HG02884 (cell line): ENCODE measurements around the gene PTPN13.
"Not testable (repeated sequence)": the region's sequence is repeated elsewhere in the genome, so short reads cannot be mapped to it uniquely, and the experiment has no call there.

Experiments
- ATAC-seq: cut with Tn5 transposase; IDR thresholded peaks from one replicate; pipeline ENCODE4 v1.9.1; 2021; ENCODE audit warnings: mild to moderate bottlenecking, moderate library complexity; ENCODE audit not compliant: unreplicated experiment

The PTPN13 gene

GRCh38 chr4:86641516-86642090 lies 47.5 kb downstream of the PTPN13 start:
- peak; percentile 60 for ATAC-seq

DNA sequence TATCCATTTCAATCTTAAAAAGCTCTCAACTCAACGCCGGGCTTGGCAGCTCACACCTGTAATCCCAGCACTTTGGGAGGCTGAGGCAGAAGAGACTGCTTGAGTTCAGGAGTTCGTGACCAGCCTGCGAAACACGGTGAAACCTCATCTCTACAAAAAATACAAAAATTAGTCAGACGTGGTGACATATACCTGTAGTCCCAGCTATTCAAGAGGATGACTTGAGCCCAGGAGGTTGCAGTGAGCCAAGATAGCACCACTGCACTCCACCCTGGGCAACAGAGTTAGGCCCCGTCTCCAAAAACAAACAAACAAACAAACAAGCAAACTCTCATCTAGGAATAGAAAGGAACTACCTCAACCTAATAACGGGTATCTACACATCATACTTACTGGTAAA lies 50.8 kb downstream of the PTPN13 start:
- no peak for ATAC-seq

- no peak for ATAC-seq
Observed at GRCh38 chr4:86652332-86652932, 58.3 kb downstream of the PTPN13 start.

GRCh38 chr4:86653237-86653865 lies 59.2 kb downstream of the PTPN13 start:
- no peak for ATAC-seq

GRCh38 chr4:86656781-86657180 lies 62.7 kb downstream of the PTPN13 start:
- not testable (repeated sequence) for ATAC-seq

DNA sequence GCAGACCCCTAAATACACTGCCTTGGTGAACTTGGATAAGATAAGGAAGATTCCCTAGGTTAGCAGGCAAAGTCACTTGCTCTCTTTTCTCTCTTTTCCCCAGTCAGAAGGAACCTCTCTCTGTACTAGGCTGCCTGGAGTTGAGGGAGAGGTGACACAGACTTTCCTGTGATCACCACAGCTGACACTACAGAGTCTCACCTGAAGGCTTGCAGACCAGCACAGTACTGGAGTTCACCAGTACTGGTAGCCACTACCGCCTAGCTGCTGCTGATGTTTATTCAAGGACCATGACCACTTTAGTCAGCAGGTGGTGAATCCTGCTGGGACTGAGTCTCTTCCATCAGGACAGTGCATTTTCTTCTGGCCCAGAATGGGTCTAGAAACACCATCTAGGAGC lies 63.3 kb downstream of the PTPN13 start:
- no peak for ATAC-seq

- ATAC-seq: no peak
Observed at GRCh38 chr4:86657910-86658309, 63.8 kb downstream of the PTPN13 start.

GRCh38 chr4:86660401-86660800 lies 66.3 kb downstream of the PTPN13 start:
- ATAC-seq: no peak

- ATAC-seq: no peak
Observed at GRCh38 chr4:86661006-86661405, 66.9 kb downstream of the PTPN13 start.

GRCh38 chr4:86661418-86661817 lies 67.3 kb downstream of the PTPN13 start:
- ATAC-seq: no peak

DNA sequence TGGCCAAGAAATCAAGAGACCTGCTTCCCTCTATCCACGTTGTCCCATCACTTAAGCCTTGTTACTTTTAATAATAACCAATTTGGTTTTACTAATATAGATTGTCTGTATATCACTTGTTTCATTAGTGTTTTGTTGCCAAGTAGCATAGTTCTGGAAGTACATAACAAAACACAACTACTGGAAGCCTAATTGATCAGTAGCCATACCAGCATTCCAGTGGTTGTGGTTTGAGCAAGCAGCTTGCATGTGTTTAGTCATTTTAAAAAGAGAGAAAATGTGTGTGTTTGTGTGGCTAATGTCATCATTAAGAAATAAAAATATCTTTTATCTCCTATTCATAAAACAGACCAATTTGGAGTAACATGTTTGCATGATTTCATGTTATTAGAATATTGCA lies 70.8 kb downstream of the PTPN13 start:
- ATAC-seq: no peak

DNA sequence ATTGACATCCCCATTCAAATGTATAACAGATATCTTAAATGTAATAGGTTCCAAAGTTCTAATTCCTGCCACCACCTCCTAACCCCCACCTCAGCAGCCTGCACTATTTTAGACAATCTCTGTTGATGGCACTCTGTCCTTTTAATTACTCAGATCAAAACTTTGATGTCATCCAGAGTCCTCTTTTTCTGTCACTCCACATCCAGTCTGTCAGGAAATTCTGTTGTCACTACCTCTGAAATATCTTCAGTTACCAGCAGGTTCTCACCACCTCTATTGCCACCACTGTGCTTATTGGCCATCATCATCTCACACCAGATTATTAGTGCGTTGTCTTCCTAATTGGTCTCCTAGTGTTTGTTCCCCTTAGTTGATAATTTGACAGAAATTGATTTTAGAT lies 76.2 kb downstream of the PTPN13 start:
- ATAC-seq: no peak

- ATAC-seq: no peak
Observed at GRCh38 chr4:86670756-86671155, 76.6 kb downstream of the PTPN13 start.

GRCh38 chr4:86675548-86675947 lies 81.4 kb downstream of the PTPN13 start:
- no peak for ATAC-seq

- no peak for ATAC-seq
Observed at GRCh38 chr4:86678796-86679195, 84.7 kb downstream of the PTPN13 start.

GRCh38 chr4:86679441-86679840 lies 85.3 kb downstream of the PTPN13 start:
- ATAC-seq: no peak

- no peak for ATAC-seq
Observed at GRCh38 chr4:86683167-86683566, 89.1 kb downstream of the PTPN13 start.

- no peak for ATAC-seq
Observed at GRCh38 chr4:86683983-86684382, 89.9 kb downstream of the PTPN13 start.

GRCh38 chr4:86685401-86685800 lies 91.3 kb downstream of the PTPN13 start:
- no peak for ATAC-seq

- no peak for ATAC-seq
Observed at GRCh38 chr4:86686741-86687140, 92.6 kb downstream of the PTPN13 start.

DNA sequence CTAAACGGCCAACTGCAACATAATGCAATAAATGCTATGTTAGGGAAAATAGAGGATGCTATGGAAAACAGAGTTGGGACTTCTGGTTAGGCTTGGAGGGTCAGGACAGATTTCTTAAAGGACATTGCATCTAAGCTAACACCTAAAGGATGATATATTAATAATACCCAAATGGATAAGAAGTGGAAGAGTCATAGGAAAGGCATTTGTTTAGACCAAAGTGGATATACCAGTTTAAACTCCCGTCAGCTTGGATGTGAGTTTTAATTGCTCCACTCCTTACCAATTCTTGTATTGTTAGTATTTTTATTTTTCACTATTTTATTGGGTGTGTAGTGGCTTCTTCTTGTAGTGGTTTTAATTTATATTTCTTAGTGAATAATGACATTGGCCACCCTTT lies 93.9 kb downstream of the PTPN13 start:
- no peak for ATAC-seq

DNA sequence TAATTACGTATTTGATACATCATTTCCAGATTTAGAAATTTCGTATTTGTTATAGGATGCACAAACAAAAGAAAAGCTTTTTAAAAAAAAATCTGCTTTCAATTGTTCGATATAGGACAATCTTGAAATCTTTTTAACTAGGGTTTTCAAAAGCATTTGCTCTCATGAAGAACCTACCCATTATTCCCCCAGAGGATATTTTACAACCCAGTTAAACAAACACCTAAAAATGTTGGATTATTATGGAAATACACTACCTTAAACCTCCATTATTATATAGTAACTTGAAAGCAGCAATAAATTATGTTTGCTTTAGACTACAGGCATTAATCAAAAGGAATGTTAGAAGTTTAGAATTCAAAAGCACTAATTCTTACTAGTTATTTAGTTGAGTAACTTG lies 110.5 kb downstream of the PTPN13 start:
- ATAC-seq: no peak
